ENCODE data around the gene TRDN. TPM values are rescaled to one million over a fixed set of nuclear protein-coding genes. Genes with fewer than 3 reads are reported as not detected.
A peak's percentile ranks its signal among the peaks of the same experiment; 100 is the strongest.

Gene TRDN, protein sequence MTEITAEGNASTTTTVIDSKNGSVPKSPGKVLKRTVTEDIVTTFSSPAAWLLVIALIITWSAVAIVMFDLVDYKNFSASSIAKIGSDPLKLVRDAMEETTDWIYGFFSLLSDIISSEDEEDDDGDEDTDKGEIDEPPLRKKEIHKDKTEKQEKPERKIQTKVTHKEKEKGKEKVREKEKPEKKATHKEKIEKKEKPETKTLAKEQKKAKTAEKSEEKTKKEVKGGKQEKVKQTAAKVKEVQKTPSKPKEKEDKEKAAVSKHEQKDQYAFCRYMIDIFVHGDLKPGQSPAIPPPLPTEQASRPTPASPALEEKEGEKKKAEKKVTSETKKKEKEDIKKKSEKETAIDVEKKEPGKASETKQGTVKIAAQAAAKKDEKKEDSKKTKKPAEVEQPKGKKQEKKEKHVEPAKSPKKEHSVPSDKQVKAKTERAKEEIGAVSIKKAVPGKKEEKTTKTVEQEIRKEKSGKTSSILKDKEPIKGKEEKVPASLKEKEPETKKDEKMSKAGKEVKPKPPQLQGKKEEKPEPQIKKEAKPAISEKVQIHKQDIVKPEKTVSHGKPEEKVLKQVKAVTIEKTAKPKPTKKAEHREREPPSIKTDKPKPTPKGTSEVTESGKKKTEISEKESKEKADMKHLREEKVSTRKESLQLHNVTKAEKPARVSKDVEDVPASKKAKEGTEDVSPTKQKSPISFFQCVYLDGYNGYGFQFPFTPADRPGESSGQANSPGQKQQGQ
- polyA plus RNA-seq (ENCODE audit: insufficient read length in 12 of 12), result 100 to 1,000 TPM; 114 to 426 (median 250) TPM
- long read RNA-seq, donor 1, result 0 reads
- long read RNA-seq, donor 2, transcript TRDN-205 (8 exons, 1,179 nt), result major isoform, 22 of 326 reads
- long read RNA-seq, donor 2, partial matches to known transcripts, result 300 of 326 reads
- long read RNA-seq, donor 2, other reads (novel, unspliced or antisense), result 0 of 326 reads
- long read RNA-seq, donor 3, transcript TRDN-205 (8 exons, 1,179 nt), result major isoform, 23 of 111 reads
- long read RNA-seq, donor 3, partial matches to known transcripts, result 86 of 111 reads
- long read RNA-seq, donor 3, other reads (novel, unspliced or antisense), result 0 of 111 reads
- long read RNA-seq, donor 4, transcript TRDN-205 (8 exons, 1,179 nt), result major isoform, 21 of 95 reads
- long read RNA-seq, donor 4, partial matches to known transcripts, result 72 of 95 reads
- long read RNA-seq, donor 4, other reads (novel, unspliced or antisense), result 0 of 95 reads
- long read RNA-seq, donor 5, full-length matches to known transcripts, result 24 of 181 reads
- long read RNA-seq, donor 5, partial matches to known transcripts, result 157 of 181 reads
- long read RNA-seq, donor 5, other reads (novel, unspliced or antisense), result 0 of 181 reads
- long read RNA-seq, donor 6, transcript TRDN-205 (8 exons, 1,179 nt), result major isoform, 11 of 57 reads
- long read RNA-seq, donor 6, partial matches to known transcripts, result 46 of 57 reads
- long read RNA-seq, donor 6, other reads (novel, unspliced or antisense), result 0 of 57 reads
- long read RNA-seq, donor 7, transcript TRDN-205 (8 exons, 1,179 nt), result major isoform, 7 of 102 reads
- long read RNA-seq, donor 7, partial matches to known transcripts, result 93 of 102 reads
- long read RNA-seq, donor 7, other reads (novel, unspliced or antisense), result 0 of 102 reads
- long read RNA-seq, donor 8, transcript TRDN-205 (8 exons, 1,179 nt), result major isoform, 27 of 211 reads
- long read RNA-seq, donor 8, partial matches to known transcripts, result 181 of 211 reads
- long read RNA-seq, donor 8, other reads (novel, unspliced or antisense), result 0 of 211 reads
- long read RNA-seq, donor 9, transcript TRDN-205 (8 exons, 1,179 nt), result major isoform, 5 of 30 reads
- long read RNA-seq, donor 9, partial matches to known transcripts, result 25 of 30 reads
- long read RNA-seq, donor 9, other reads (novel, unspliced or antisense), result 0 of 30 reads
- long read RNA-seq, donor 10, transcript TRDN-205 (8 exons, 1,179 nt), result major isoform, 32 of 252 reads
- long read RNA-seq, donor 10, partial matches to known transcripts, result 218 of 252 reads
- long read RNA-seq, donor 10, other reads (novel, unspliced or antisense), result 0 of 252 reads
- long read RNA-seq, donor 11, transcript TRDN-205 (8 exons, 1,179 nt), result major isoform, 23 of 114 reads
- long read RNA-seq, donor 11, partial matches to known transcripts, result 90 of 114 reads
- long read RNA-seq, donor 11, other reads (novel, unspliced or antisense), result 0 of 114 reads

DNA sequence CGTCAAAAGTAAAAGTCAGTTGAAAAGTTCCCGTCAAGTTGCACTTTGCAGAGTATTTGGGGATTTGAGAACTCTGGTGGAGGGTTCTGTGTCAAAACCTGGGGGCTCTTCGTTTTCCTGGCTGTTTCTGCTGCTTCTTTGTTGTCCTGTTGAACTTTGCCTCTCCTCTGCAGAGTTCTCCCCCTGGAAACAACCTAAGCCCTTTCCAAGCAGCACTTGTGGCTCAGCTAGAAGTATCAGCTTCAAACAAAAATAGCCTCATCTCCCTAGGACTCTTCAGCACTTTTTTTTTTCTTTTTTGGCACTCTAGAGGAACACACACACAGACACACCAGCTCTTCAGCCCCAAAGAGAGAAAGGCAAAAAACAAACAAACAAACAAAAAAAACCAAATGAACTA, at the start of gene TRDN:
TSS of gene TRDN (minus strand) at position 169 of the 400 bp plus-strand sequence. CDS start 175 bp downstream, outside the sequence.
- DNase-seq, result no peak

DNA sequence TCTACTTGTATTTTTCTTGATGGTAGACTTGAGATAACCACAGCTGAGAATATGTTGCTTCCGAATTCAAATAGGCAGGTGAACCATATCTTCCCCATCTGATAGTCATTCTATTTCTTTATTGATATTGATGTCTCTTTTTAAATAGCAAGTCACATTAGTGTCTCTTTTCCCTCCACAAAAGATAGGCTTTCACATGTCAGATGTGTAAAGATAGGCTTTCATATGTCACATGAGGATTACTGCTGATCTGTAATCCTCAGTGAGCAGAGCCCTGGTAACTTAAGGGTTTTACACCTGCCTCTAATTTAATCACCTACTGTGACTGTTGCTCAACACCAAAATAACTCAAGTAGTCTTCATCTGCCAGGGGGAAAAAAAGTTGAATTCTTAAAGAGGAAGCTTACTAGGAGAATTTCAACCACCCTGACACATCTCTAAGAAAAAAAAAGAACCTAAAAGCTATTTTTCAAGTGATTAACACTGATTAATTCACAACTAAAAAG, 45.3 kb upstream of the TRDN start:
- no peak for DNase-seq

DNA sequence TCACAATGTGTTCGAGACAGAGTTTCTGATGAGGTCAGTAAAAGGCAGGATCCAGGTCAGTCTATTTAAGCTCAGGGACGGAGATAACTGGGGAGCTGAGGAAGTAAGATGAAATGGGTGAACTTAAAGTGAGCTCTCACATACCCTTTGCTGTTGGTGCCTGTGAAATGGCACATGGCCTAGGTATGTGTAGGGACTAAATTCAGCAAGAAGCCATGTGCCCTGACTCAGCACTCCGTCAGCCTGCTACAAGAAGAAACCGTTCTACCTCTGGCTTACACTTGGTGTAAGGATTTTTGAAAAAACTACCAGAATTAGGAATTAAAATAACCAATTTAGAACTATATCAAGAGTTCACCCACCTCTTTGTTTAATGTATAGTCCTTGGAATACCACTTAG, 41.1 kb upstream of the TRDN start:
- DNase-seq, result no peak

DNA sequence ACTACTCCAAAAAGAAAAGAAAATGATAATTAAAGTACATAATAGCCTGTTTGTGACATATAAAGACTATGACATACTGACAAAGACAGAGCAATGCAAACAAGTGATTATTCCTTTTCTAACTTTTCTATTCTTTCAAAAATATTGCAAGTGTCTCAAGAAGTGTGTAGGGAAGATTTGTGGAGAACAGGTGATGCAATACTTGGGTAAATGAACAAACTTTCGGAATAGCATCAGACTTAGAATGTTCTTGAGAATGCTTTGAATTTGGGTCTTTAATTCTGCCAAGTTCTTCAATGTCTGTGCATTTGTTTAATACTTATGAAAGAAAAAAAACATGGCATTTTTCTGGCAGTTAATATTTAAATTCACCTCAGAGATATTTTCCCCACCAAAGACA, 40.0 kb upstream of the TRDN start:
- no peak for DNase-seq

DNA sequence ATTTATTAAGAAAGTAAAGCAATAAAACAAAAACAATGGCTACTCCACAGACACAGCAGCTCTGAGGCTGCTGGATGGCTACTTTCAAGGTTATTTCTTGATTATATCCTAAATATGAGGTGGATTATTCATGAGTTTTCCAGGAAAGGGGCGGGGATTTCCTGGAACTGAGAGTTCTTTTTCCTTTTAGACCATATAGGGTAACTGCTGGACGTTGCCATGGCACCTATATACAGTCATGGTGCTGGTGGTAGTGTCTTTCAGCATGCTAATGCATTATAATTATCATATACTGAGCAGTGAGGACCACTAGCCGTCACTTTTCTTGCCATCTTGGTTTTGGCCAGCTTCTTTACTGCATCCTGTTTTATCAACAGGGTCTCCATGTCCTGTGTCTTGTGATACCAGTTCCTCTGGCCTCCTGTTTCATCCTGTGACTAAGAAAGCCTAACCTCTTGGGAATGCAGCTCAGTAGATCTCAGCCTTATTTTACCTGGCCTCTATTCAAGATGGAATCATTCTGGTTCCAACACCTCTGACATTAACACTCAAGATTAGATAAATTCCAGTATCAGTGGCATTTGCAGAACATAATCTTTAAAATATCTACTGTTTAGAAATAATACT, 32.3 kb upstream of the TRDN start:
- DNase-seq, result no peak

DNA sequence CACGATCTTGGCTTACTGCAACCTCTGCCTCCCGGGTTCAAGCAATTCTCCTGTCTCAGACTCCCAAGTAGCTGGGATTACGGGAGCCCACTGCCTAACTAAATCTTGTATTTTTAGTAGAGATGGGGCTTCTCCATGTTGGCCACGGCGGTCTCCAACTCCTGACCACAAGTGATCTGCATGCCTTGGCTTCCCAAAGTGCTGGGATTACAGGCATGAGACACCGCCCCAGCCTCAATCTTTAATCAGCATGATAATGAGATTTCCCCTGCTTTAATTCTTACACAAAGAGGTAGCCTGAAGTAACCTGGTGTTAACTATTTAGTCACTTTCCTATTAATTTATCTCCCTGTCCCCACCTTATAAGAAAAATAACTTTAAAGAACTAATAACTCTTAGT, 31.3 kb upstream of the TRDN start:
- no peak for DNase-seq

DNA sequence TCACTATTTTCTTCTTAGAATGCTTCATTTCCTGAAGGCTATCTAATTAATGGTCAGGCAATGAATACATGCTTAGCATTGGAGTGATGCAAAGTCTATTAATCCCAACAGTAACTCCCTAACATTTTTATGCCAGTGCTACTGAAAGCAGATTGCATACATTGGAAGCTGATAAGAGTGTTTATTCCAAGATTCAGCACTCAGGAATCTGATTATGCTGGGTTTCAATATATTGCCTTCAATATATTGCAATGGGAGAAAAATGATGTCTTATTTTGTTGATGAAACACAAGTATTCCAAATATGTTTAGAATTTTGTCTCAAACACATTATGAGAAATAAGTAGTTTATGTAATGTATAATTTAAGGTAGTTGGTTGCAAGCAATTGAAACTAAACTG, 26.7 kb upstream of the TRDN start:
- DNase-seq, result no peak

DNA sequence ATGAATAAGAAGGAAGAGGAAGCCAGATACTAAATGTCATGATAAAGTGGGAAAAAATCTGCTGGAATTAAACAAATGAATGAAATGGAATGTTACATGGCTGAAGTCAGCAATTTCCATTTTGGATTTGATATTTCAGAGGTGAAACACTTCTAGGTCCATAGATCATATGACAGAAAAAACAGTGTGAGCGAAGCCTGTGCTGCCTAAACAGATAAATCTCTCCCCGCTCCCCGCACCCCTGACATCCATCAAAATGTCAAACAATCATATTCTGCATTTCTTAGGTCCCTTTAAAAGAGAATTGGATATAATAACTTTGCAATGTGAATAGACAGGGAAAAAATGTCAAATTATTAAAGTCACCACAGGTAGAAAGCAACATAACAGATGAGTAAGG, 26.0 kb upstream of the TRDN start:
- DNase-seq, result no peak

DNA sequence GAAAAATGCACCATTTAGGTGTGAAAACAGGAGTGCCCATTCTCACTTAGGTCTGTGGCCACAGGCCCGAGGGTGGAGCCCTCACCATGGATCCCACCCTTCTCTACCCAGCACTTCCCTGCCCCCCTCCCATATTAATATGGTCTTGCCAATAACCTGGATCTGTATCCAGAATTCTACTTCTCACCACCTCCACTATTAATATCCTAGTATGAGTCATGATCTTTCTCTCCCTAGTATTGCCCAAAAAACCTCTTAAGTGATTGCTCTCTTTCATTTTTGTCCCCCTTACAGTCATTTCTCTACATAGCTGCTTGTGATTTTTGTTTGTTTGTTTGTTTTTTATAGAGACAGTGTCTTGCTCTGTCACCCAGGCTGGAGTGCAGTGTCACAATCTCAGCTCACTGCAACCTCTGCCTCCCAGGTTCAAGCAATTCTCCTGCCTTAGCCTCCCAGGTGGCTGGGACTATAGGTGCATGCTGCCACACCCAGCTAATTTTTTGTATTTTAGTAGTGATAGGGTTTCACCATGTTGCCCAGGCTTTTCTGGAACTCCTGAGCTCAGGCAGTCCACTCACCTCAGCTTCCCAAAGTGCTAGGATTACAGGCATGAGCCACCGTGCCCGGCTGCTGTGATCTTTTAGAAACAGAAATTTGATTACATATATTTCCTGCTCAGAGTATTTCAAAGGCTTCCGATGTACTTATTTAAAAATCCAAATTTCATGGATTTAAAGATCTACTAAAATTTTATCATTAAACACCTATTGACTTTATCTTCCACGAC, 24.5 kb upstream of the TRDN start:
- DNase-seq, result no peak

DNA sequence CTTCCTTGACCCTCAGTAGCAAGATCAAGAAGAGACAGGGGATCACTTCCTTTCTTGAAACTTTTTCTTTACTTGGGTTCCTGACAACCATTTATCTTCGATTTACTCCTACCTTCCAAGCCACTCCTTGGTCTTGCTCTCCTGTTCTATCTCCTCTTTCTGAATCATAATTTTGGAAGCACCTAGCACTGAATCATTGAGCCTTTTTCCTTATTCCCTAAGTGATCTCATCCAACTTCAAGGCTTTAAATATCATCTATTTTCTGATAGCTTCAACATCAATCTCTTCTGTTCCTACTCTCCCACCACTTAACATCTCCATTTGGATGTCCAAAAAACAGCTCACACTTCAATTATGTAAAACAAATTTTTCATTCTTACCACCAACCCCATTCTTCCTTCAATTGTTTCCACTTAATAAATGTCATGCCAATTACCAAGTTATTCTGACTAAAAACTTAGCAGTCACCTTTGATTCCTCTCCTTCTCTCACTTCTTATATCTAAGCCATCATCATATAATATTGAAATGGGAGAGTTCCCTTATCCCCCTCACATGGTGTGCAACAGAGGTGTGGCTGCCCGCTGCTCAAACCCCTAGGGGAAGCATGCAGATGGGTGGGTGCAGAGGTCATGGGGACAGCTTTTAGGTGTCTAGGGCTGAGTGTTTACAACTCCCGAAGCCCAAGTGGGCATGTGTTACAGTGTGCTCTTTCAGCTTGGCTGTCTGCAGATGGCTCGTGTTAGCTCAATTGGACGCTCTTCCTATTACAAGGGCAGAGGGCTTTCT, 23.4 kb upstream of the TRDN start:
- no peak for DNase-seq

DNA sequence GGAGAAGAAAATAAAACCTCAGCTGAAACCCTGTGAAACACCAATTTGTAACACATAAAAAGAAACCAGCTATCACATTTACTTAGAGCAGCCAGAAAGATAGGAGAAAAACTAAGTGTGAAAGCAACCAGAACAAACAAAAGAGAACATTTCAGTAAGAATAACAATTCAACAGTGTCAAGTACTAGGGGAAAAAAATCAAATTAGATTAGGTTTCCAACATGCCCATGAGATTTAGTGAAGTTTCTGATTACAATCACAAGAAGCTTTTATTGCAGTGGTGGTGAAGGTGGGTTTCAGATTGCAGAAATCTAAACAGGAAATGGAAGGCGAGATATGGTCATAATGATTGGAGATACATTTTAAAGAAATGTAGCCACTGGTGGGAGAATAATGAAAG, 22.1 kb upstream of the TRDN start:
- no peak for DNase-seq

DNA sequence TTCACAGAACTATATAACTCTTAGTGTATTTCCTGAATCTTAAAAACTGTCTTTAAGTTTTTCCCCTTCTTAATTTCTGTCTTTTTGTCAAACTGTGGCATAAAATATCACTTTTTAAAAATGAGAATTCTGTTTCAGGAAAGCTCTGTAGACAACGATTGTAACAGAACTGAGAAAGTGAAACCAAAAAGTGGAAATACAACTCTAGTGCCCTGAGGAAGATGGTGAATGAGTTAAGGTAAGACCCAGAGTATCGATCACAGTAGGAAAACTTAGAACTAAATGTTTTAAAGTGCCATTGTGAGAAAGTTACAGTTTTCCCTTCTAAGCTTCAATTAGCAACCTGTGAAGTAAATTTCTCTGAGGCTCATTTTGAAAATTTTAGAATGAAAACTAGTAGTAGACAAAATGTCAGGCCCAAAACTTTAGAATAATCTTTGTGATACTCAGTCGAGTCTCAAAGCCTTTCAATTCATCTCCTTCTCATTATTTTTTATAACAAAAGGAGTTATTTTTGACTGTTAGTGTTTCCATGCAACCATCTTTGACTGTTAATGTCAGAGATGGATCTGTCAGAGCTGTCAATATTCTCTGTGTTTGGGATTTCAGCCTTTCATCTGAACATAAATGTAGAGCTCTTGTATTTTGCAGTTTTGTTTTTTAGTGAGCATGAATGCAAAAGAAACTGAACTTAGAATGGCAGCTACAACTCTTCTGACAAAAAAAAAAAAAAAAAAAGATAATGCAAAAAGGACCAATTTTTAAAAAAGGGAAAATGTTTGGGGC, 19.0 kb upstream of the TRDN start:
- peak; percentile 20 for DNase-seq

DNA sequence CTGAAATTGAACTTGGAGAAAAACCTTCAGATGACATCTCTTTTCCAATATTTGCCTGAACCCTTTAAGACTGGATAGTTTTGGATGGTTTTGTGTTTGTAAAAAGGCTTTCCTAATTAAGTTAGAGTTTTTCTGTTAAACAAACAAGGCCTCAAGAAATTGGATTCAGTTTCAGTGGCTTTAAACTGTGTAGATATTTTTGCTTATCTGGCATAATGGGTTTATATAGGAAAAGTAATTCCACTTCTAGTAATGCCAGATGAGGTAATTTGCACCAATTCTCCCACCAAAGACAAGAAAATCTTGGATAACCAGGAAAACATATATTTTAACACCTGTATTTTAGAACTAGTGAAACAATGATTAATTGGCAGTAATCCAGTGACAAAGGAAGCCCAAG, 12.0 kb upstream of the TRDN start:
- no peak for DNase-seq

DNA sequence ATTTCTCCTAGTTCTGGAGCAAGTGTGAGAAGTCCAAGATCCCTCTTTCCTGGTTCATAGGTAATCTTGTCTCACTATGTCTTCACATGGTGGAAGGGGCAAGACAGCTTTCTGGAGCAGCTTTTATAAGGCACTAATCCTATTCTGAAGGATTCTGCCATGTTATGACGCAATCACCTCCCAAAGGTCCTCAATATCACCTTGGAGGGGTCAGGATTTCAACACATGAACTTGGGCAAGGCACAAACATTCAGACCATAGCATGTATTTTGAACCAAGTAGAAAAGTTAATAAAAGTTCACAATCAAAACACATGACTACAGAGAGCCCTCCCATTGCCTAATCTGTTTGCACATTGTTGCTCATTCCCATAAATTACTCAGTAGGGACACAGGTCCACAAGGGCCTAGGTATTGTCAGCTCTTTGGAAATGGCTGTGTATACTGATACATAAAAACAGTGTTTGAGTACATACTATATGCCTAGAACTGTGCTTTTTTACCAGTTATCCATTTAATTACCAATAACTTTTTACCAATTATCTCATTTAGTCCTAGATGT, 11.3 kb upstream of the TRDN start:
- DNase-seq, result no peak

DNA sequence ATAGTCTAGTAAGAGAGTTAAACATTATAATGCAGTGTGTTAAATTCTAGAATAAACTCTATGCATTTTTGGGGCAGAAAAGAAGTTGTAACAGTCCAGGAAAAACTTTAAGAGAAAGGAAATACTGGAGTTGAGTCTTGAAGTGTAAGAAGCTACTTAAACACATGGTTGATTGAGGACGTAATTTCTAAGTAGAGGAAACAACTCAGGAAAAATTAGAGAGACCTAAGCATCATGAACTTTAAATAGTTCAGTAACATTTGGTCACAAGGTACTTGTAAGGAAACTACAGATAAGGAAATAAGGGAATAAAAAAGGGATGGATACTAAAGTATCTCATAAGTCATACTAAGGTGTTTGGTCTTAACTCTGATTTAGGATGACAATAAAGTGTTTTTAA, 4.7 kb upstream of the TRDN start:
- DNase-seq, result no peak

DNA sequence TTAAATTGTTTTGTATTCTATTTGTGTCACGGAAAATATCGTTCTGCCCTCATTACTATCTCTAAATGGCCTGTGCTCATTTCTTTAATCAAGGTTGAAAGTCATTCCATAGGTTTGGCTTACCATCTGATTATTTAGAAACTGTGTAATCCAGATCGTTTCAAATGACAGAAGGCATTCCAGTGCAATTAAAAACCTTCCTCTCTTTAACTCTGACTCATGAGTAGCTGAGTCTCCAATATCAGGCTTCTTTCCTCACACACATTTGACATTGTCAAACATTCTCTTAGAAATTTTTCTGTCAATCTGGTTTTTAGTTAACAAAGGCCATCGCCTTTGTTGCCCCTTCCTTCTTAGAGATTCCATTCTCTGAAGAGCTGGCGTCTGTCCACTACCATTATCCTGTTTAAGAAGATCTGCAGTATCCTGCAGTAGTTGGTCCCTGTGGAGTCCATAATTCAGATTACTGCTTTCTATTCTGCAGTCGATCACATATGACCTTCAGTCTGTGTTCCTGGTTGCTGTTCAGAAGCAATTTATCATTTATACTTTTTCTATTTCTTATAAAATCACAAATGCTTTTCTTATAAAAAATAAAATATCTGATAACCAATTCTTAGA, 3.9 kb upstream of the TRDN start:
- DNase-seq, result no peak
